MCF 10A (cell line): ENCODE data around the gene STAT5A. TPM values are rescaled to one million over a fixed set of nuclear protein-coding genes. Genes with fewer than 3 reads are reported as not detected.

ENCODE experiments used
- BruUV-seq: library from RNA; stranded (reverse); fragments of 400-500 nt; replicated peaks from 2 replicates; lab custom pipeline; 2021; lab: Mats Ljungman, UMichigan
- CTCF ChIA-PET: fragments of 300-600 bp; sonication (Branson Sonifier 250); formaldehyde crosslinking; extraction: SDS; loops from one replicate; lab custom pipeline; 2021; ENCODE audit warnings: antibody characterized with exemption, inconsistent platforms; lab: Yijun Ruan, JAX
- POLR2A ChIA-PET: fragments of 300-600, 350-650 bp; sonication (Branson Sonifier 250); formaldehyde crosslinking; extraction: SDS; loops from one replicate; lab custom pipeline; 2020; ENCODE audit warnings: antibody characterized with exemption, inconsistent platforms; lab: Yijun Ruan, JAX
- DNase-seq: peaks from one replicate; pipeline ENCODE4 v3.0.0-alpha.2; 2018; ENCODE audit not compliant: unreplicated experiment
- H3K27ac Mint-ChIP-seq: one replicate; pipeline ENCODE4 v1.8.0; 2022; ENCODE audit warnings: mild to moderate bottlenecking, low read depth, mixed read lengths; ENCODE audit not compliant: unreplicated experiment
- H3K27me3 Mint-ChIP-seq: one replicate; pipeline ENCODE4 v1.8.0; 2022; ENCODE audit warnings: mixed read lengths; ENCODE audit not compliant: insufficient read depth, unreplicated experiment
- H3K36me3 Mint-ChIP-seq: one replicate; pipeline ENCODE4 v1.8.0; 2022; ENCODE audit warnings: mild to moderate bottlenecking, moderate library complexity, mixed read lengths; ENCODE audit not compliant: insufficient read depth, unreplicated experiment
- H3K4me1 Mint-ChIP-seq: one replicate; pipeline ENCODE4 v1.8.0; 2022; ENCODE audit warnings: mixed read lengths; ENCODE audit not compliant: insufficient read depth, unreplicated experiment
- H3K4me3 Mint-ChIP-seq: one replicate; pipeline ENCODE4 v1.8.0; 2022; ENCODE audit warnings: mild to moderate bottlenecking, moderate library complexity, mixed read lengths; ENCODE audit not compliant: unreplicated experiment
- H3K9me3 Mint-ChIP-seq: one replicate; pipeline ENCODE4 v1.8.0; 2022; ENCODE audit warnings: mixed read lengths; ENCODE audit not compliant: unreplicated experiment
- intact Hi-C: fragments of 100-400 bp; cut with micrococcal nuclease; formaldehyde crosslinking; loops from 2 replicates; pipeline ENCODE4 v1.14.1; 2022
- total RNA-seq: library from RNA; stranded (reverse); gene quantifications from 2 replicates; pipeline ENCODE4 v1.2.3, GENCODE V29; 2022
- TF ChIP-seq, protein P1 (sequence below): fragments of 200-600 bp; IDR thresholded peaks from one replicate; pipeline ENCODE4 v1.8.0; 2022; ENCODE audit warnings: antibody characterized with exemption, mild to moderate bottlenecking; ENCODE audit not compliant: unreplicated experiment

STAT5A gene
- total RNA-seq, 1 experiment from 2014 or later = 1.0 TPM

DNA sequence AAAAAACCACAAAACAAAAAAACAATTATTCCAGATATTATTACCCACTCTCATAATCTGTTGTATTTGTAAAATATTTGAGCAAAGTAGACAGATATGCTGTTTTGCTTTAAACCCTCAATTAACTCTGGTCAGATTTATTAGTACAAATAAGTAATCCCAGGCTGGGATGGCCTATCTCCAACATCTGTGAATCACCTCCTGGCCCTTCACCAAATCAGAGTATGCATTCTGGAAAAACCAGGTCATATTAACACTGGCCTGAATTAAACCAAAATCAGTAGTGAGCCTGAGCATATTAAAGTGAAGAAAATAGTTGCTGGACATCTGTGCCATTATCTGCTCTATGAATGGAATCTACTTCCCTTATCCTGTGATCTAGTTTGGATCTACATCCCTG lies 58.9 kb downstream of the STAT5A start:
- no TSS peak for BruUV-seq
- Mint-ChIP-seq H3K27ac (no peak overlapping the region), H3K4me3 (no peak overlapping the region), H3K36me3 (peaks cover 68% of the 10 kb centered on the region), H3K9me3 (no peaks in the 10 kb centered on the region), H3K4me1 (peaks cover 10% of the 10 kb centered on the region), H3K27me3 (no peaks in the 10 kb centered on the region)
- intact Hi-C loops = no loop called here
- ChIA-PET POLR2A (interaction anchor here (0.6 to 1.6 kb wide), 2 partner anchors 11 to 140 kb away, joined by 3 to 4 read pairs; no protein-coding TSS in a partner anchor), CTCF (no interaction called here)
- TF ChIP-seq, protein P1, sequence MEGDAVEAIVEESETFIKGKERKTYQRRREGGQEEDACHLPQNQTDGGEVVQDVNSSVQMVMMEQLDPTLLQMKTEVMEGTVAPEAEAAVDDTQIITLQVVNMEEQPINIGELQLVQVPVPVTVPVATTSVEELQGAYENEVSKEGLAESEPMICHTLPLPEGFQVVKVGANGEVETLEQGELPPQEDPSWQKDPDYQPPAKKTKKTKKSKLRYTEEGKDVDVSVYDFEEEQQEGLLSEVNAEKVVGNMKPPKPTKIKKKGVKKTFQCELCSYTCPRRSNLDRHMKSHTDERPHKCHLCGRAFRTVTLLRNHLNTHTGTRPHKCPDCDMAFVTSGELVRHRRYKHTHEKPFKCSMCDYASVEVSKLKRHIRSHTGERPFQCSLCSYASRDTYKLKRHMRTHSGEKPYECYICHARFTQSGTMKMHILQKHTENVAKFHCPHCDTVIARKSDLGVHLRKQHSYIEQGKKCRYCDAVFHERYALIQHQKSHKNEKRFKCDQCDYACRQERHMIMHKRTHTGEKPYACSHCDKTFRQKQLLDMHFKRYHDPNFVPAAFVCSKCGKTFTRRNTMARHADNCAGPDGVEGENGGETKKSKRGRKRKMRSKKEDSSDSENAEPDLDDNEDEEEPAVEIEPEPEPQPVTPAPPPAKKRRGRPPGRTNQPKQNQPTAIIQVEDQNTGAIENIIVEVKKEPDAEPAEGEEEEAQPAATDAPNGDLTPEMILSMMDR = no peak
- peak; percentile 80 for DNase-seq

DNA sequence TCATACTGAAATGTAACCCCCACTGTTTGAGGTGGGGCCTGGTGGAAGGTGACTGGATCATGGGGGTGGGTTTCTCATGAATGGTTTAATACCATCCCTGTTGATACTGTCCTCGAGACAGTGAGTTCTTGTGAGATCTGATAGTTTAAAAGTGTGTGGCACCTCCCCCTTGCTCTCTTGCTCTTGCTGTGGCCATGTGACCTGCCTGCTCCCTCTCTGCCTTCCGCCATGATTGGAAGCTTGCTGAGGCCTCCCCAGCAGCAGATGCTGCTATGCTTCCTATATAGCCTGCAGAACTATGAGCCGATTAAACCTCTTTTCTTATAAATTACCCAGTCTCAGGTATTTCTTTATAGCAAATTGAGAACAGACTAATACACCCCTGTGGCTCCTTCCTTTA lies 59.3 kb downstream of the STAT5A start:
- H3K4me3 Mint-ChIP-seq = no peak overlapping the region
- BruUV-seq = no TSS peak
- peaks cover 63% of the 10 kb centered on the region for H3K36me3 Mint-ChIP-seq
- H3K27me3 Mint-ChIP-seq = no peaks in the 10 kb centered on the region
- CTCF ChIA-PET = interaction anchor here (0.6 kb wide), 1 partner anchor 27 kb away, joined by 4 read pairs; no protein-coding TSS in a partner anchor
- H3K27ac Mint-ChIP-seq = peak overlapping the region; percentile 23
- POLR2A ChIA-PET = interaction anchor here (1.6 kb wide), 1 partner anchor 10 kb away, joined by 4 read pairs; no protein-coding TSS in a partner anchor
- TF ChIP-seq, protein P1 = no peak
- H3K4me1 Mint-ChIP-seq = peaks cover 10% of the 10 kb centered on the region
- intact Hi-C loops = no loop called here
- no peaks in the 10 kb centered on the region for H3K9me3 Mint-ChIP-seq
- no peak for DNase-seq

DNA sequence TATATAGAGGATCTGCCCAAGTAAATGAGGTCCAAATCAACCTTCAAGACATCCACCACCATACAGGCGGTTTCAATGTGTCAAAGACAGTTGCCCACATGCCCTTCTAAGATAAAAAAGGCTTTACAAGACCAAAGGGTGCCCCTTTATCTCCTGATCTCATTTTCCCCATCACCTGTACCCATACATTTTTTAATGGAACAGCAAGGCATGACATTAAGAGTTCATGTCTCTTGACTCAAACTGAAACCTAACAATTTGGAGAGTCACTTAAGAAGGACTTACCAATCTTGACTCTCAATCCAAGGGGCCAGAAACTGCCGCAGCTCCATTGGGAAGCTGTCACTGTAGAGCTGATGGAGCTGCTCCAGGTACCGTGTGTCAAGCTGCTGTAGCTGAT lies 59.8 kb downstream of the STAT5A start:
- ChIA-PET POLR2A (interaction anchor here (1.6 kb wide), 1 partner anchor 10 kb away, joined by 4 read pairs; no protein-coding TSS in a partner anchor), CTCF (interaction anchor here (0.6 kb wide), 1 partner anchor 27 kb away, joined by 4 read pairs; no protein-coding TSS in a partner anchor)
- Mint-ChIP-seq H3K36me3 (peaks cover 58% of the 10 kb centered on the region), H3K4me3 (no peak overlapping the region), H3K9me3 (no peaks in the 10 kb centered on the region), H3K27ac (peak overlapping the region; percentile 23), H3K4me1 (peaks cover 10% of the 10 kb centered on the region), H3K27me3 (no peaks in the 10 kb centered on the region)
- intact Hi-C loops = no loop called here
- no TSS peak for BruUV-seq
- DNase-seq = no peak
- TF ChIP-seq, protein P1 = no peak

DNA sequence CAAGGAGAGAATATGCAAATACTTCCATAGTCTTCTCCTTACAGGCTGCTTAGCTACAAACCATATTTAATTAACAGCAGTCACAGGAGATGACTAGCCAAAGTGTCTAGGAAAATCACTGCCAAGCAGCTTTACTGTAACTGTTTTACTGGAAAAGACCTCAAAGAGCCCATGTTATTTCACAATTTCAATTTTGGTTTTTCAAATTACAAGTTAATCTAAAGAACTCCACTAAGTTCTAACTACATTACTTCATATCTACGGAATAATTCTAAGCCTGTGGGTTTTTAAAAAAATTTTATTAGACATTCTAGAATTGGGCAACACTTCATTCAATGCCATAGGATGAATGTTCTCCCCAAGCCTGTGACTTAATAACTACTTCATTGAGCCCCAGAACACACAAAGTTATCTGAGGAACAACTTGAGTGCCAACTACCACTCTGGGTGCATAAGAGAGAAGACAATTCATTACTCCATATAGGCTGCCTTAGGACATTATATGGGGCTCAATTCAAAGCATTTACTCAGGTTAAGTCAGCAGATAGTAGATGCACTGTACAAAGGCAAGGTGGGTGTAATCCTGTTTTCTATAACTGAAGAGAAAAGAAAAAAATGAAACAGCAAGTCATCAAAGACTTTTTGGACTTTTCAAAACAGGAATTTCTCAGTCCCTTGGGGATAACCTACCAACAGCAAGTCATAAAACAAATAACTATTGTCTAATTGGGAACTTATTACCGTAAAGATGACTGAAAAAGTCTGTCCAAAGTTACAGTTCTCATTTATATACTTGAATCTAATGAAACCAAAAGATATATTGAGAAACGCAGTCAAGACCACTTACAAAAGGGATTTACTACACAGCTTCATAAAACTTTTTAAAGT lies 66.9 kb downstream of the STAT5A start:
- Mint-ChIP-seq H3K4me3 (no peak overlapping the region), H3K27me3 (no peaks in the 10 kb centered on the region), H3K4me1 (no peaks in the 10 kb centered on the region), H3K27ac (no peak overlapping the region), H3K36me3 (peaks cover 22% of the 10 kb centered on the region), H3K9me3 (no peaks in the 10 kb centered on the region)
- no TSS peak for BruUV-seq
- TF ChIP-seq, protein P1 = no peak
- ChIA-PET CTCF (no interaction called here), POLR2A (interaction anchor here (0.7 to 0.8 kb wide), 2 partner anchors 53 to 109 kb away, joined by 3 read pairs; no protein-coding TSS in a partner anchor)
- intact Hi-C loops = no loop called here
- peak; percentile 46 for DNase-seq
